ENCODE measurements around the gene HNRNPM.
A peak's percentile ranks its signal among the peaks of the same experiment; 100 is the strongest.
"Not testable (repeated sequence)": the region's sequence is repeated elsewhere in the genome, so short reads cannot be mapped to it uniquely, and the experiment has no call there.

The HNRNPM gene

DNA sequence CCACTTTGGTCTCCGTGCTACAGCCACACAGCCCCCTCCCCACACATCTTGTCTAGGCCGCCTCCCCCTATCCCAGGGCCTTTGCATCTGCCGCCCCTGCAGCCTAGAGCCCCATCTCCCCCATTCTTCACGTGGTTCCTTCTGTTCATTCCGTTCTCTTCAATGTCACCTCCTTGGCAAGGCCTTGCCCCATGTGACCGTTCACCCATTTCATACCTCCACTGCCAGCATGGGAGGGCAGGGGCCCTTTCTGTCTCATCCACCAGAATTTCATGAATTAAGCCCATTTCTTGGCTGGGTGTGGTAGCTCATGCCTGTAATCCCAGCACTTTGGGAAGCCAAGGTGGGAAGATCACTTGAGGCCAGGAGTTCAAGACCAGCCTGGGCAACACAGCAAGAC lies 15.7 kb upstream of the HNRNPM start:
- no peak for DNase-seq

DNA sequence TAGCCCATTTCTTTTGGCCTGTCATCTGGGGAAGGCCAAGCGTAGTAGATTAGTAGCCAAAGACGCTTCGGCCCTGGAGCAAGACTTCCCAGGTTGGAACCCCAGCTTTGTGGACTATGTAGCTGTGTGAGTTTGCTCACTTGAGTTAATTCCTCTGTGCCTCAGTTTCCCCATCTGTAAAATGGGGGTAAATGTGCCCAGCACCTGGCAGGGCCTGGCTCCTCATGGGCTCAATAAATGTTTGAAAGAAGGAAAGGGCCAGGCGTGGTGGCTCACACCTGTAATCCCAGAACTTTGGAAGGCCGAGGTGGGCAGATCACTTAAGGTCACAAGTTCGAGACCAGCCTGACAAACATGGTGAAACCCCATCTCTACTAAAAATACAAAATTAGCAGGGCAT lies 14.9 kb upstream of the HNRNPM start:
- no peak for DNase-seq

DNA sequence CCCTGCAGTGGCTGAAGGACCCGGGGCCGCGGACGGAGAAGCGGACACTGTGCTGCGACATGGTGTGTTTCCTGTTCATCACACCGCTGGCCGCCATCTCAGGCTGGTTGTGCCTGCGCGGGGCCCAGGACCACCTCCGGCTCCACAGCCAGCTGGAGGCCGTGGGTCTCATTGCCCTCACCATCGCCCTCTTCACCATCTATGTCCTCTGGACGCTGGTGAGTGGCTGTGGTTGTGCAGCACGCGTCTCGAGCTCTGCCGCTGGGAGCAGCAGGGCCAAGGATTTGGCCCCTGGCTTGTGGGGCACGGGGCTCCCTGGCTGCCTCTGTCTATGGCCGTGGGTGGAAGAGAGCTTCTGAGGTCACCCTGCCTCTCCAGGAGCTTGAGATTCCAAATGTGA lies 14.1 kb upstream of the HNRNPM start:
- DNase-seq, result no peak

DNA sequence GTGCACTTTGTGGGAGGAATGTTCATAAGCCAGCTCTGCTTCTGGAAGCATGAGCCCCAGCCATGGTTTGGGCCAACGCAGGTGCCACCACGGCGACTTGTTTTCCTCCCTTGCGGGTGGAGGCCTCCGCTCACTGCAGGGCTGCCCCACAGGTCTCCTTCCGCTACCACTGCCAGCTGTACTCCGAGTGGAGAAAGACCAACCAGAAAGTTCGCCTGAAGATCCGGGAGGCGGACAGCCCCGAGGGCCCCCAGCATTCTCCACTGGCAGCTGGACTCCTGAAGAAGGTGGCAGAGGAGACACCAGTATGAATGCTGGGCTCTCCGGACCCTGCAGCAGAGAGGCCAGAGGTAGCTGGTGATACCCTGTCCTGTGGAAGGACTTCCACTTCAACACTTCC lies 6.5 kb upstream of the HNRNPM start:
- no peak for DNase-seq

DNA sequence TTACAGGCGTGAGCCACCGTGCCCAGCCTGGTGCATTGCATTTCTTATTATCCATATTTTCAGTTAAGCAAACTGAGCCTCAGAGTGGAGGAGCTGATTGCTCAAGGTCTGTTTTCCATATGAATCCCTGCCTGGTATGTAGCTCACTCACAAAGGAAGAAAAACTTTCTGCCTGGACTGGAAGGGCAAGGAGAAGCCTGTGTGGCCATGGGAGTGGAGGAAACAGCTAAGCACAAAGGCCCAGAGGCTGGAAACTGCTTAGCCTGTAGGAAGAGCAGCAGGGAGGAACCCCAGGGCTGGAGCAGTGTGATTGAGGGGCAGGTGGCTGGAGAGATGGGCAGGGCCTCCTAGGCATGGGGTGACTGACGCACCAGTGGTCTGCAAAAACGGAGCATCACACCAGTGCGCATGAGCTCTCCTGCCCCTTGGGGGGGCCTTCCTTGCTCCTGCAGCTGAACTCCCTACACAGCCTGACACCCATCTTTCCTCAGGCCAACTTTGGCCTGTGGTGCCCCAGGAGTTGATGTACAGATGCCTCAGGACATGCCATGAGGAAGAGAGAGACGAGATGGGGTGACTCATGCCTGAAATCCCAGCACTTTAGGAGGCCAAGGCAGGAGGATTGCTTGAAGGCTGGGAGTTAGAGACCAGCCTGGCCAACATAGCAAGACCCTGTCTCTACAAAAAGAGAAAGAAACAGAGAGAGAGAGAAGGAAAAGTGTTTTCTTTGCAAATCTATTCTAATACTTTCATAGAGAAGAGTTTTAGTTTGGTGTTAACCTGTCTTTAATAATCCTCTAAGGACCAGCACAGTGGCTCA lies 2.8 kb upstream of the HNRNPM start:
- DNase-seq, result no peak

DNA sequence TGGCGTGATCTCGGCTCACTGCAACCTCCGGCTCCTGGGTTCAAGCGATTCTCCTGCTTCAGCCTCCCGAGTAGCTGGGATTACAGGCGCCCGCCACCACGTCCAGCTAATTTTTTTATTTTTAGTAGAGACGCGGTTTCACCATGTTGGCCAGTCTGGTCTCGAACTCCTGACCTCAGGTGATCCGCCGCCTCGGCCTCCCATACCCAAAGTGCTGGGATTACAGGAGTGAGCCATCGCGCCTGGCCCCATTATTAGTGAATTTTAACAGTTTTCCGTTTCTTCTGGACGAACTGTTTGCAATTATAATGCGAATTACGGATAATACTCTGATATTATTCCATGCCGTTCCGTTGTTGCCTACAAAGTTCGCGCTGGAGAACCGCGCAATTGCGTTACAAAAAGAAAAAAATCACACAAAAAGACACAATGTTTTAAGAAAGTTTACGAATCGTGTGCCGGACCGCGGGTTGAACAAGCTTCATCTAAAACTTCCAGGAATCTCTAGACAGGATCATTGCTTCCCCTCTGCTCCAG lies 567 bp upstream of the HNRNPM start:
- not testable (repeated sequence) for DNase-seq

DNA sequence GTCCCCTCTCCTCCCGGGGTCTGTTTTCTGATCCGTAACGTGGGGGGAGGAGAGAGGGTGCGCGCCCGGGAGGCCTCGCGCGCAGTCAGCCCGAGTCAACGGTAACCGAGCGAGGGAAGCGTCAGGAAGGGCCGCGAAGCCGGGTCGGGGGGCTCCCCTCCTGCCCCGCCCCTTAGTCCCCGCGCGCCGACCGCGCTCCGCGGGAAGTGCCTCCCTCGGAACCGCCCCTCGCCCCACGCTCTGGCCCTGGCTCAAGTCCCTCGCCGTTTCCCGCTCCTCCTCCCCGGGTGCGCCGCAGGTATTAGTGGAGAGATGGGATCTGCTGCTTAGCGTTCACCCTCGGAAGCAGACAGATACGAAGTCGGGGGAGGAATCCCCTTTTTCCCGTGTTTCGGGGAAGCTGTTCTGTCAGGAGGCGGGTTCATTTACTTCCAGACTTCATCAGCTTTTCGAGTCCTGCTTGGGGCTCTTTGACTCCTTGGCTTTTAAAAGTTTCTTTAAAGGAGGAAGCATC lies 770 bp downstream of the HNRNPM start:
- DNase-seq, result peak; percentile 30

DNA sequence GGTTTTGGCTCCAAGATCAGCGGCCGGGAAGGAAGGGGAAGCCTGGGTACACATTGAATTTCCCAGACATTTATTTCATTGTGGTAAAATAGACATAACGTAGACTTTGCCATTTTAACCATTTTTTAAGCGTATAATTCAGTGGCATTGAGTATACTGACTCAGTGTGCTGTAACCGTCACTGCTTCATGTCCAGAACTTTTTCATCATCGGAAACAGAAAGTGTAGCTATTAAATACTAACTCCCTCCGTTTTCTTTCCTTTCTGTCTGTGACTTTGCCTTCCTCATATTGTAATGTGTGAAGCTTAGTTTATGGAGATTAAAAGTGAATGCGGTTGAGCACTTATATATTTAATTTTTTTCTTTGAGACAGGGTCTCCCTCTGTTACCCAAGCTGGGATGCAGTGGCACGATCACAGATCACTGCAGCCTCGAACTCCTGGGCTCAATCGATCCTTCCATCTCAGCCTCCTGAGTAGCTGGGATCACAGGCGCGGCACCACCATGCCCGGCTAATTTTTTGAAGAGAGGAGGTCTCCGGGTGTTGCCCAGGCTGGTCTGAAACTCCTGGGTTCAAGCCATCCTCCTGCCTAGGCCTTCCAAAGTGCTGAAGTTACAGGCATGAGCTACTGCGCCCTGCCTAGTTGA lies 1.4 kb downstream of the HNRNPM start:
- no peak for DNase-seq

DNA sequence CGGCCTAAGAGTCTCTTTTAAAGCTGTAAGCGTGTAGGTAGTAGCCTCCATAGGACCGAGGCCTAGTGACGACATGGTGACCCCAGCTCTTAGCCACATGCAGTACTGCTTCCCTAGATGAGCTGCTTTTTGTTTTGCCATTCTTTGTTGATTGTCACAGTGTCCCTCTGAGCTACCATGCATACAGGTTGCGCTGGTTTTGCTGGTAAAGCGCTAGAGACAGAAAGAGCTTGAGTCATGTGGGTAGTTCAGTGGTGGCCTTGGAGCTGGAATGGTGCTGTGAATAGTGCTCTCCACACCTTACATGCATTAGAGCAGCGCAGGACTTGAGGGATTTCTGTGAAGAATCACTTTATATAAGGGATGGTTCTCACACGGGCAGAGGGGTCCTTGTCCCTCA lies 5.1 kb downstream of the HNRNPM start:
- DNase-seq, result no peak

DNA sequence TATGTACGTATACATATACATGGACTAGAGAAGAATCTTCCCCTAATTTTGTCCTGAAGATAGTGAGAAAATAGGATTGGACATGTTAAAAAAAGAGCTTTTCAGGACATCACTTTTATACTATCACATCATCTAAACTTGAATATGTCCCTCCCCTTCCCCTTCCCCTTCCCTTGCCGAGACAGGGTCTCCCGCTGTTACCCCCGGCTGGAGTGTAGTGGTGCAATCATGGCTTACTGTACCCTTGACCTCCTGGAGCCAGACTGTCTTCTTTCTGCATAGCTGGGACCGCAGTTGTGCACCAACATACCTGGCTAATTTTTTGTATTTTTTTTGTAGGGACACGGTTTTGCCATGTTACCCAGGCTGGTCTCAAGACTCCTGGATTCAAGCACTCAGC lies 6.6 kb downstream of the HNRNPM start:
- DNase-seq, result no peak

DNA sequence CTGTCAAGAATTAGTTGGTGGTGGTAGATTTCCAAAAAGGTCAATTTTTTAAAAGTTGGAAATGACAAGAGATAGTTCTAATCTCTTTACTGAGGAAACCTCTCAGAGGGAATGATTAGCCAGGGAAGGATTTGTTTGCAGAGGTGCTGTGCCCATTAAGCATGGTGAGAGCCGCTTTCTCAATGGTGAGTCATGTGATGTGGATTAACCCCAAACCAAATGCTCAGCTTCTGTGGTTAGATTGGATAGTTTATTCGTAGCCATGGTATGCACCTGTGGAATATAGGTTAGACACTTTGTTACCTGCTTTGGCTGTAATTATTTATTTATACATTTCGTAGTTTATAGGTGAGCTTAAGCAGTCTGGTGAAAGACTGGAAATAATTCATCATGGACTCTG lies 7.1 kb downstream of the HNRNPM start:
- DNase-seq, result no peak

DNA sequence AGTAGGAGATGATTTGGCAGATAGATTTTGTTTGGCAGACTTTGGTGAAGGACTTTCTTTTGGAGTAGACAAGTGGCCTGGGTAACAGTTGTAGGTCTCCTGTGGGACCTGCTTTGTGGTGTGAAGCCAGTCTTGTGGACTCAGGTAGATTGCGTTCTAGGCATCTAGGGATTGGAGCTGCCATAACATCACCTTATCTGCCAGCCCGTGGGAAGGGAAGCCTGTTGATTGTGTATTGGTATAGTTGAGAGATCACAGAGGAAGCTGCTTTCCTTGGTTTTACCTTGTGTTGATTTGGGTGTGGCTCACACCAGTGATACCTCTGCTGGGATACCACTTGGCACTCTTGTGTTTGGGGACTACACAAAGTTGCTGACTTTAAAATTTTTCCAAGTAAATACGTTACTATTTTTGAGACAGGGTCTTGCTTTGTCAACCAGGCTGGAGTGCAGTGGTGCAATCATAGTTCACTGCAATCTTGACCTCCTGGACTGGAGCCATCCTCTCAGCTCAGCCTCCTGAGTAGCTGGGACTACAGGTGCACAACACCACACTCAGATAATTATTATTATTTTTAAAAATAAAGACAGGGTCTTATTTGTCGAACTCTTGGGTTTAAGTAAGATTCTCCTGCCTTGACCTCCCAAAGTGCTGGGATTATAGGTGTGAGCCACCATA lies 7.8 kb downstream of the HNRNPM start:
- no peak for DNase-seq

DNA sequence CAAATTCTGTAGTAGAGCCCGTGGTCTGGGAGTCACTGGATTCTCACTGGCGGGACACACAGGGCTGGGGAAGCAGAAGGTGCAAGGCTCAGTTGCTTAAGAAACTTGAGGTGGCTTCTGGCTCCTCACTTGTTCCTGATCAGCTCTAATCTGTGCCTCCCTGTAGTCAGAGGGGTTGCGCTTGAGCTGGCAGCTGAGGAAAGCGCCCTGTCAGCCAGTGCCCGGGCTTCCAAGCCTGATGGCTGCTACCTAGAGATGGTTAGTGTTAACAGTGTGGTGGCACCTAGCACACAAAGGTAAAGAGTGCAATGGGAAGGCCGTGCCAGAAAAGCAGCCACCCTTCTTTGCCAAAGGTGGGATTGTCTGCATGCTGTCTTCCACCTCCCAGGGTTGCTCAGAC lies 8.8 kb downstream of the HNRNPM start:
- DNase-seq, result no peak

DNA sequence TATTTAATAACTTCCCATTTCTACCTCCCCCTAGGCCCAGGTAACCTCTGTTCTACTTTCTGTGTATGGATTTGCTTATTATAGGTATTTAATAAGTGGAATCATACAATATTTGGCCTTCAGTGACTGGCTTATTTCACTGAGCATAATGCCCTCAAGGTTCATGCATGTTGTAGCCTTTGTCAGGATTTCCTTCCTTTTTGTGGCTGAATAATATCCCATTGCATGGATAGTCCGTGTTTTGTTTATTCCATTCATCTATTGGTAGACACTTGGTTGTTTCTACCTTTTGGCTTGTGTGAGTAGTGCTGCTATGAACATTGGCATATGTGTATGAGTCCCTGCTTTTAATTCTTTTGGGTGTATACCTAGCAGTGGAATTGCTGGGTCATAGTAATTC lies 9.4 kb downstream of the HNRNPM start:
- no peak for DNase-seq

DNA sequence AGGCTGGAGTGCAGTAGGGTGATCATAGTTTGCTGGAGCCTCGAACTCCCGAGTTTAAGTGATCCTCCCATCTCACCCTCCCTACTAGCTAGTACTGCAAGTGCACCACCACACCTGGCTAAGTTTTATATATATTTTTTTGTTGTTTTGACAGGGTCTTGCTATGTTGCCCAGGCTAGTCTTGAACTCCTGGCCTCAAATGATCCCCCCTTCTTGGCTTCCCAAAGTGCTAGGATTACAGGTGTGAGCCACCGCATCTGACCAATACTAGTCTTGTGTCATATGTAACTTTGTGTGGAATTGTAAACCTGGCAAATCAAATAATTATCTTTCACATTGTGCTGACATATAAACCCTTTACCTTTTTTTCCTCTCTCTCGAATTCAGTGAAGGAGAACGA lies 10.2 kb downstream of the HNRNPM start:
- no peak for DNase-seq

DNA sequence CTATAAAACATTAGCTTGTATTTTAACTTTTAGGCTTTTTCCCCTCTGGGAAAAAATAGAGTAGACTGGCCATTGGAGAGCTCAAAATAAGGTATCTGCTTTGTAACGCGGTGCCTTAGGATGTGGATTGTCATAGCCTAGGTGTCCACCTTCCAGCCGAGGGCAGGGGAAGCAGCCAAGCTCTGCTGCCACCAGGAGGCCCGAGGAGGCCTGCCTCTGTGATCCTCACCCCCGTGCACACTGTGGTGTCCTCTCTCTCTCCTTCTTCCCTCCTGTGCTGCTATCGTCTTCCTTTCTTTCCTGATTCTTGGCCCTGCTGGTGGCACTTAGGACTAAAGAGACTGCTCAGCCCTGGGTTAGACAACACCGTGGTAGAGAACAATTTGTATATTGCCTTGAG lies 11.3 kb downstream of the HNRNPM start:
- no peak for DNase-seq

DNA sequence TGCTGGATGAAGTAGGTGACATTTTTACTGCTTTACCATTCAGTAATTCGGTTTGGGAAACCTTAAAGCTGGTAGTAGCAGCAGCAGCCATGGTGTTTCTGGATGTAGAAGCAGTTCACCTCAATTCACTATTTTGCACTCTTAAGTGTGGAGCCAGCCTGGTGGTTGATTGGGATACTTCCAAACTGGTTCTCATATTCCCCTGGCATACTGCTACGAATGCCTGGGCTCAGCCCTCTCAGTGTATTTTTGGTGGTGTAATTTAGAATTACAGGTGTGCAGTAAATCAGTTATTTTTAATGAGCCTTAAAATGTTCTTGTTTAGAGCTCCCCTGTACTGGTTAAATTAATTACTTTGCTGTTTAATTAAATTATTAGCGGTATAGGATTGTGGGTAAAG lies 12.4 kb downstream of the HNRNPM start:
- no peak for DNase-seq

DNA sequence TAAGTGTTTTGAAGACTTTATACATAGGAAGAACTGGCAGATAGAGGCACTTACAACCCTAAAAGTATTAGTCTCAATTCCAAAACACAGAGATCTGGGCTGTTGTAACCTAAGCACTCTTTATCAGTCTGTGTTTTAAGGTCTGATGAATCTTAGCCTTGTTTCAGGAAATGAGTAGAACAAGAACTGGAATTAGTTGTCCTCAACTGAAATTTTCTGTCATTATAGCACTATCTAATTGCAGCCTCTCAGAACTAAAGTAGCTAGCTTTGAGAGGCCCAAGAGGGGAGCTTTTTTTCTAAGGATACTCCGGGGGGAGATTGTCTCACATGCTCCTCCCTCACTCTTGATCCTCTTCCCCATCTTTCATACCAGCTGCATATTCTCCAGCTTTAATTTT lies 13.1 kb downstream of the HNRNPM start:
- DNase-seq, result no peak

DNA sequence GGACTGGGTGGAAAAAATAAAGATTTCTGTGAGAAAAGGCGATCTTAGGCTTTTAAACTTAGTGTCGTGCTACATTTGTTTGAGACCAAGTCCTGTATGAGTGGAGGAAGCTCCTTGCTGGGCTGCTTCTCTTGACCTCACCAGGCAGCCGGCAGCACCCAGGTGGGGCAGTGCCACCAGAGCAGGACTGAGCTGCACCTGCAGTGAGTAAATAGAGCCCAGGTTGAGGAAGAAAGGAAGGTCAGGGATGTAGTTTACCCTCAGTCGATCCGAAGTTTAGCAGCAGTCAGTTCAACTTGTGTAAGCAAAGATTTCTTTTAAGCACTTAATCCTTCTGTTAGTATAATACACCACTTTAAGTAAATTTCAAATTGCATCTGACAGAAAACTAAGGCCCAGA lies 13.6 kb downstream of the HNRNPM start:
- DNase-seq, result no peak

DNA sequence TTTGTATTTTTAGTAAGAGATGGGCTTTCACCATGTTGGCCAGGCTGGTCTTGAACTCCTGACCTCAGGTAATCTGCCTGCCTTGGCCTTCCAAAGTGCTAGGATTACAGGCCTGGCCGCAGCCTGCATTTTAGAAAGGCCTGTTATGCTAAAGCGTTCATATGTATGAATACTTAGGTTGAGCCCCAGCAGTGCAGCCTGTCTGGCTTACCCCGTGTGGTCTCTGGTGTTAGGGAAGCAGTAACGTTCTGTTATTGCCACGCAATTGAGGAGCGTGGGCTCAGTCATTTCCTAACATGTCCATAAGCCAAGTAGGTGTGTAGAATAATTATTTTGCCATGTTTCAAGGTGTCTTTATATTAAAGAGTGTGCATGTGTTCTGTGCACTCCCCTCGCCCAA lies 14.3 kb downstream of the HNRNPM start:
- no peak for DNase-seq

DNA sequence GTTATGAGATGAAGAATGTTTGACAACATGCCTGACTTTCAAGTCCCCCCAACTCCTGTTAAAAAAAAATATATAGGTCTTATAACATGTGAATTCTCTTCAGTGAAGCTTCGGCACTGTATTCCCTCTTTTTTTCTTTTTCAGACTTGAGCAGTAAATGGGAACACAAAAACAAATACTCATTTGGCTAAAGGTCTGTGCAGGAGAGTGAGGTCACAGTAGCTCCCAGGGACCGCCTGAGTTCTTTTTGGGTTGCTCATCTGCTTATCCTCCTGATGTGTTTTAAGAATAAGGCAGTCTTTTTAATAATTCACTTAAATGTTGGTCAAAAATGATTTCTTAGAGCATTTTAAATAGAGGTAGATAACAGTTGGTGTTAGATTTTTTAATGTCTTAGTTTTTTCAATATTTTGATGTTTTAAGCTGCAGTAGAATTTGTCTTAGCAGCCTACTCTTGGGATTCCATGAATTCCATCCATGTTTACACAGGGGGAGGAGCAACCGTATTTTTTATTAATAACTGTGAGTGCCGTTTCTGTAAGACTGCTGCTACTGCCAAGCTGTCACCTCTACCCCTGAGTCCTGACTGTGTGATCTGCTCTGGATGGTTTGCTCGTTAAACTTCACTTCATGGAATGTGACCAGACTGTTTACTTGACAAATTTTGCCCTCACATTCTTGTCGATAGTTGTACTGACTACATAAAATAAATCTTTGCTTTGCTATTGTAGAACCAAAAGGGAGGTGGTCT lies 14.9 kb downstream of the HNRNPM start:
- DNase-seq, result no peak

DNA sequence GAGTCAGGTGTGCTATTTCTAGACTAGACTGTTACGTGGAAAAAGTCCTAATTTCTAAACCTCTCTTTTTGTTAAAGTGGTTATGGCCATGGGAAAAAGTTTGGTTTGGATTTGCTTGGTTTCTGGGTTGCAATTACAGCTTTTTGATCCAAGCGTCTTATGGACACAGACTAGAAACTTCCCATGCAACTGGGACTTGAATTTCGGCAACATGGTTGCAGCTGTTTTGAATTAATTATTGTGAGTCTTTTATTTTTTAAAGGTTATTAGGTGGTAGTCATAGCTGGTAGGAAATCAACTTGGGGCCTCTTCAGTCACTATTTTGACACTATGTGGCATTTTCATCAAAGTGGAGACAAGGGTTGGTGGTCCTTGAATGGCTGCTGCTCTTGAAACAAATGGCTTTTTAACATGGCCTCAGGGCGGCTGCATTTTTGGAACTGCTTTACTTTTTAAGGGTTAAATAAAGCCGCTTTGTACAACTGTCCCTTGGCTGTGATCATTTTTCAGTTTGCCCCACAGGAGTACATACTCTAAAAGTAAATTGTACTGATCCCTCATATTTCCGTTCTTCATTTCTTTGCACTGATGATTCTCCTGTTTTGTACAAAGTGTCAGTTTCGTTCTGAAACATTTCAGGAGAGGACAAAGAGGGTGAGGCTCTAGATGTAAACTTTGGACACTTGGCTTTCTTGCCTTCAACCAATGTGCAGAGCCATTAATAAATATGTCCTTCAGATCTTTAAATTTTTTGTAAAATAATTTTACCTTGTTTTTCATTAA lies 15.9 kb downstream of the HNRNPM start:
- DNase-seq, result no peak
